ENCODE data around the gene TLE5. TPM values are rescaled to one million over a fixed set of nuclear protein-coding genes. Genes with fewer than 3 reads are reported as not detected.

The TLE5 gene
- total and polyA plus RNA-seq, 10 of the 15 experiments (the other 5 are each of a cell fraction or from before 2014, with no cell fraction given), result 2.5 to 373 (median 154) TPM

- ChIA-PET CTCF (no interaction called here), RAD21 (ENCODE audit: unreplicated experiment) (no interaction called here), POLR2A (no interaction called here), SMC1A (ENCODE audit: uncharacterized antibody, unreplicated experiment) (interaction anchor here (0.9 kb wide), 1 partner anchor 65 kb away, joined by 3 read pairs; no protein-coding TSS in a partner anchor)
- no peaks in the 10 kb centered on the region; a peak in 1 of 4 replicates for H3K27me3 ChIP-seq (replicated peaks in 1 of 2; ENCODE audit: control insufficient read depth in 2 of 2, insufficient read depth in 2 of 2, low read length in 1 of 2)
- no peak overlapping the region for H3K9ac ChIP-seq (ENCODE audit: control insufficient read depth, insufficient read depth, low read length)
- no peak overlapping the region for H3K27ac ChIP-seq (ENCODE audit: control insufficient read depth, insufficient read depth)
- H3K4me2 ChIP-seq (ENCODE audit: control insufficient read depth, insufficient read depth), result no peak overlapping the region
- no peaks in the 10 kb centered on the region for H3K4me1 ChIP-seq (ENCODE audit: control insufficient read depth, insufficient read depth, low read length)
- H4K20me1 ChIP-seq (ENCODE audit: control insufficient read depth, insufficient read depth), result no peaks in the 10 kb centered on the region
- BruUV-seq (replicated peaks), result no TSS peak
- FAIRE-seq (no peak), ATAC-seq (no peak), DNase-seq (ENCODE audit: low read depth, low spot score) (no peak)
- H3K79me2 ChIP-seq (ENCODE audit: control insufficient read depth, insufficient read depth, low read length), result no peaks in the 10 kb centered on the region
- TF ChIP-seq CREM (IDR thresholded peaks at IDR 0.05; ENCODE audit: low read depth) (no peak), SP1 (IDR thresholded peaks at IDR 0.05; ENCODE audit: low read depth, low read length) (no peak), STAT1 (conservative IDR thresholded peaks at IDR 0.05) (no peak), SIX5 (IDR thresholded peaks at IDR 0.05; ENCODE audit: low read depth, low read length, severe bottlenecking) (no peak), KLF5 (IDR thresholded peaks at IDR 0.05; ENCODE audit: partially characterized antibody) (no peak), GABPA (IDR thresholded peaks at IDR 0.05; ENCODE audit: low read depth) (no peak), SPI1 (IDR thresholded peaks at IDR 0.05; ENCODE audit: borderline replicate concordance, insufficient read depth, low read depth, low read length) (no peak), ZBTB33 (IDR thresholded peaks at IDR 0.05) (no peak), ZNF622 (IDR thresholded peaks at IDR 0.05) (no peak)
- no peaks in the 10 kb centered on the region for H3K9me3 ChIP-seq (replicated peaks; ENCODE audit: control insufficient read depth, insufficient read depth, low read length)
- WGBS (ENCODE audit: insufficient coverage, insufficient replicate concordance, low lambda C conversion rate, missing lambda C conversion rate), result 43% methylated on average over 22 of the region's 22 CpGs
- H3K4me3 ChIP-seq, result no peak overlapping the region
- intact Hi-C loops (cut with micrococcal nuclease; ENCODE audit: unreplicated experiment), result no loop called here
- in situ Hi-C loops (cut with MboI), result no loop called here
- no peaks in the 10 kb centered on the region for H3K36me3 ChIP-seq (ENCODE audit: control insufficient read depth in 2 of 2, insufficient read depth in 2 of 2, low read length in 1 of 2)
- H2AFZ ChIP-seq (ENCODE audit: control insufficient read depth, low read depth, low read length), result no peak overlapping the region
Measured at GRCh38 chr19:3015126-3016057, 46.9 kb downstream of the TLE5 start.

Data from GM12878 (cell line).